Measurements from ENCODE around the gene LTC4S. TPM values are rescaled to one million over a fixed set of nuclear protein-coding genes. Genes with fewer than 3 reads are reported as not detected.

Gene LTC4S
- total and polyA plus RNA-seq, 4 donors = 1.3 to 3.3 (median 2.1) TPM

- TF ChIP-seq, protein P1, sequence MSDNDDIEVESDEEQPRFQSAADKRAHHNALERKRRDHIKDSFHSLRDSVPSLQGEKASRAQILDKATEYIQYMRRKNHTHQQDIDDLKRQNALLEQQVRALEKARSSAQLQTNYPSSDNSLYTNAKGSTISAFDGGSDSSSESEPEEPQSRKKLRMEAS (IDR thresholded peaks at IDR 0.05) = no peak
- TF ChIP-seq EGR1 (IDR thresholded peaks at IDR 0.05; ENCODE audit: low read depth in 2 of 2) (no peak), HNF4A (conservative IDR thresholded peaks at IDR 0.05) (no peak)
Observed at GRCh38 chr5:179781846-179782245, 11.9 kb upstream of the LTC4S start (continued).

DNA sequence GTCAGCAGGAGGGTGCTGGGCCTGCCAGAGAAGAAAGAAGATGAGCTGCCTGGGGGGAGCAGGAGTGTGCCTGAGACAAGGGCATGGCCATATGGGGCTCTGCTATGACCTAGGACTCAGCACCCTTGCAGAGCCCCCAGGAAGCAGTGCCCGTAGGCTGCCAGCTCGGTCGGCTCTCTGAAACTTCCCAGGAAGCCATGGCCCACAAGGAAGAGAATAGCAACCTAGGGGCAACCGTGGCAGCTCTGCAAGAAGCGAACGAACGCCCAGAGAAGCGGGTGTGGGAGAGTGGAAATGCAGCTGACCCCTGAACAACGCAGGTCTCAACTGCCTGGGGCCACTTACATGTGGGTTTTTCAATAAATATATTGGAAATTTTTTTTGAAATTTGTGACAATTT is 10.7 kb upstream of the LTC4S start:
- Histone ChIP-seq H3K9ac (ENCODE audit: low read depth in 1 of 2, low read length in 2 of 2) (no peak overlapping the region), H3K27ac (ENCODE audit: low read depth in 1 of 2, low read length in 2 of 2) (no peak overlapping the region), H3K27me3 (ENCODE audit: control insufficient read depth in 4 of 4, insufficient read depth in 4 of 4, low read length in 3 of 4) (no peaks in the 10 kb centered on the region), H3K36me3 (ENCODE audit: control insufficient read depth in 4 of 4, insufficient read depth in 3 of 4, low read depth in 1 of 4, low read length in 3 of 4) (peaks cover 0 to 10% (median 1%) of the 10 kb centered on the region in 4 donors), H3K4me3 (ENCODE audit: low read depth in 1 of 3, low read length in 3 of 3) (no peak overlapping the region), H3K9me3 (ENCODE audit: control insufficient read depth in 4 of 4, low read length in 3 of 4) (no peaks in the 10 kb centered on the region), H3K4me1 (ENCODE audit: control insufficient read depth in 4 of 4, insufficient read depth in 4 of 4, low read length in 3 of 4) (peaks cover 0 to 3% (median 0%) of the 10 kb centered on the region in 4 donors)
- TF ChIP-seq TAF1 (conservative IDR thresholded peaks at IDR 0.05) = no peak
- no peak for TF ChIP-seq FOXA1 (IDR thresholded peaks at IDR 0.05)
- TF ChIP-seq NR2F2 (IDR thresholded peaks at IDR 0.05) = no peak
- TF ChIP-seq ZBTB33 (IDR thresholded peaks at IDR 0.05) = no peak
- TF ChIP-seq, protein P1 (IDR thresholded peaks at IDR 0.05) = no peak
- TF ChIP-seq RXRA (IDR thresholded peaks at IDR 0.05) = no peak
- TF ChIP-seq YY1 (IDR thresholded peaks at IDR 0.05) = no peak
- no peak for TF ChIP-seq JUND (IDR thresholded peaks at IDR 0.05)
- TF ChIP-seq SP1 (IDR thresholded peaks at IDR 0.05) = no peak
- TF ChIP-seq HNF4A (conservative IDR thresholded peaks at IDR 0.05) = no peak
- TF ChIP-seq, protein P2, sequence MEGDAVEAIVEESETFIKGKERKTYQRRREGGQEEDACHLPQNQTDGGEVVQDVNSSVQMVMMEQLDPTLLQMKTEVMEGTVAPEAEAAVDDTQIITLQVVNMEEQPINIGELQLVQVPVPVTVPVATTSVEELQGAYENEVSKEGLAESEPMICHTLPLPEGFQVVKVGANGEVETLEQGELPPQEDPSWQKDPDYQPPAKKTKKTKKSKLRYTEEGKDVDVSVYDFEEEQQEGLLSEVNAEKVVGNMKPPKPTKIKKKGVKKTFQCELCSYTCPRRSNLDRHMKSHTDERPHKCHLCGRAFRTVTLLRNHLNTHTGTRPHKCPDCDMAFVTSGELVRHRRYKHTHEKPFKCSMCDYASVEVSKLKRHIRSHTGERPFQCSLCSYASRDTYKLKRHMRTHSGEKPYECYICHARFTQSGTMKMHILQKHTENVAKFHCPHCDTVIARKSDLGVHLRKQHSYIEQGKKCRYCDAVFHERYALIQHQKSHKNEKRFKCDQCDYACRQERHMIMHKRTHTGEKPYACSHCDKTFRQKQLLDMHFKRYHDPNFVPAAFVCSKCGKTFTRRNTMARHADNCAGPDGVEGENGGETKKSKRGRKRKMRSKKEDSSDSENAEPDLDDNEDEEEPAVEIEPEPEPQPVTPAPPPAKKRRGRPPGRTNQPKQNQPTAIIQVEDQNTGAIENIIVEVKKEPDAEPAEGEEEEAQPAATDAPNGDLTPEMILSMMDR (IDR thresholded peaks at IDR 0.05; ENCODE audit: low read depth, low read length, missing input control) = no peak
- TF ChIP-seq GABPA (IDR thresholded peaks at IDR 0.05 in 1 of 2, conservative IDR thresholded peaks at IDR 0.05 in 1 of 2) = no peak
- no peak for TF ChIP-seq EGR1 (IDR thresholded peaks at IDR 0.05; ENCODE audit: low read depth in 2 of 2)
- no peak for TF ChIP-seq RAD21 (IDR thresholded peaks at IDR 0.05)
- TF ChIP-seq, protein P3, sequence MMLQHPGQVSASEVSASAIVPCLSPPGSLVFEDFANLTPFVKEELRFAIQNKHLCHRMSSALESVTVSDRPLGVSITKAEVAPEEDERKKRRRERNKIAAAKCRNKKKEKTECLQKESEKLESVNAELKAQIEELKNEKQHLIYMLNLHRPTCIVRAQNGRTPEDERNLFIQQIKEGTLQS (IDR thresholded peaks at IDR 0.05) = no peak
- TF ChIP-seq FOXA2 (IDR thresholded peaks at IDR 0.05) = no peak
- TF ChIP-seq, protein P4, sequence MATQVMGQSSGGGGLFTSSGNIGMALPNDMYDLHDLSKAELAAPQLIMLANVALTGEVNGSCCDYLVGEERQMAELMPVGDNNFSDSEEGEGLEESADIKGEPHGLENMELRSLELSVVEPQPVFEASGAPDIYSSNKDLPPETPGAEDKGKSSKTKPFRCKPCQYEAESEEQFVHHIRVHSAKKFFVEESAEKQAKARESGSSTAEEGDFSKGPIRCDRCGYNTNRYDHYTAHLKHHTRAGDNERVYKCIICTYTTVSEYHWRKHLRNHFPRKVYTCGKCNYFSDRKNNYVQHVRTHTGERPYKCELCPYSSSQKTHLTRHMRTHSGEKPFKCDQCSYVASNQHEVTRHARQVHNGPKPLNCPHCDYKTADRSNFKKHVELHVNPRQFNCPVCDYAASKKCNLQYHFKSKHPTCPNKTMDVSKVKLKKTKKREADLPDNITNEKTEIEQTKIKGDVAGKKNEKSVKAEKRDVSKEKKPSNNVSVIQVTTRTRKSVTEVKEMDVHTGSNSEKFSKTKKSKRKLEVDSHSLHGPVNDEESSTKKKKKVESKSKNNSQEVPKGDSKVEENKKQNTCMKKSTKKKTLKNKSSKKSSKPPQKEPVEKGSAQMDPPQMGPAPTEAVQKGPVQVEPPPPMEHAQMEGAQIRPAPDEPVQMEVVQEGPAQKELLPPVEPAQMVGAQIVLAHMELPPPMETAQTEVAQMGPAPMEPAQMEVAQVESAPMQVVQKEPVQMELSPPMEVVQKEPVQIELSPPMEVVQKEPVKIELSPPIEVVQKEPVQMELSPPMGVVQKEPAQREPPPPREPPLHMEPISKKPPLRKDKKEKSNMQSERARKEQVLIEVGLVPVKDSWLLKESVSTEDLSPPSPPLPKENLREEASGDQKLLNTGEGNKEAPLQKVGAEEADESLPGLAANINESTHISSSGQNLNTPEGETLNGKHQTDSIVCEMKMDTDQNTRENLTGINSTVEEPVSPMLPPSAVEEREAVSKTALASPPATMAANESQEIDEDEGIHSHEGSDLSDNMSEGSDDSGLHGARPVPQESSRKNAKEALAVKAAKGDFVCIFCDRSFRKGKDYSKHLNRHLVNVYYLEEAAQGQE (IDR thresholded peaks at IDR 0.05) = no peak
- no peak for DNase-seq (ENCODE audit: low spot score)
- WGBS = 94% methylated on average over 9 of the region's 9 CpGs
